ENCODE data around the gene LTB. TPM values are rescaled to one million over a fixed set of nuclear protein-coding genes. Genes with fewer than 3 reads are reported as not detected.
A peak's percentile ranks its signal among the peaks of the same experiment; 100 is the strongest.
"Not testable (repeated sequence)": the region's sequence is repeated elsewhere in the genome, so short reads cannot be mapped to it uniquely, and the experiment has no call there.

Gene LTB
- polyA plus RNA-seq, 3 donors, result 12.6 to 25.5 (median 21.6) TPM

DNA sequence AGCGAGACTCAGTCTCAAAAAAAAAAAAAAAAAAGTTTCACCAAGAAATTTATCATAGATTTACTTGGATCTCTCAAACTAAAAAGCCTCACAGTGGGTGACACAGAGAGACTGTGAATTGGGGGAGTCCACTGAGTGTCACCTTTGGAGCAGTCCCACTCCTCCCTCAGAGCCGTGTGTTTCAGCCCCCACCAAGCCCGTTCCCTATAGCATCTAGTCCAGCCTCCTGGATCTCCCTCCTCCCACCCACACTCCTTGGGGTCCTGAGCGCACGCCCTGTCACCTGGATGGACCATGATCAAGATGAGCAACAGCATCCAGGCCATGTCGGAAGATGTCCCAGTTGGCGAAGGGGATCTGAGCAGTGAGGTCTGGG, 10.2 kb upstream of the LTB start:
- peaks cover 53% of the 10 kb centered on the region for H3K4me1 Mint-ChIP-seq
- Histone ChIP-seq H3K36me3 (replicated peaks in 1 of 2; ENCODE audit: control insufficient read depth in 1 of 2, insufficient read depth in 2 of 2, low read length in 2 of 2) (peaks cover 12 to 23% of the 10 kb centered on the region in 2 donors), H3K27me3 (ENCODE audit: control insufficient read depth in 2 of 2, insufficient read depth in 2 of 2, low read length in 2 of 2) (no peaks in the 10 kb centered on the region), H3K4me3 (replicated peaks in 1 of 3; ENCODE audit: low read depth in 2 of 3, low read length in 3 of 3) (no peak overlapping the region), H3K79me2 (ENCODE audit: insufficient read depth, low read length) (peaks cover 28% of the 10 kb centered on the region), H3K27ac (ENCODE audit: low read depth in 1 of 2, low read length in 2 of 2) (peak overlapping the region in 1 of 2 donors; percentile 53), H2AFZ (ENCODE audit: insufficient read depth, low read depth, low read length, poor library complexity, severe bottlenecking) (no peak overlapping the region), H3K9me3 (replicated peaks in 1 of 2; ENCODE audit: control insufficient read depth in 1 of 2, insufficient read depth in 1 of 2, low read length in 2 of 2) (no peaks in the 10 kb centered on the region), H3K4me1 (ENCODE audit: control insufficient read depth in 1 of 2, insufficient read depth in 2 of 2, low read length in 2 of 2) (peaks cover 29 to 52% of the 10 kb centered on the region in 2 donors), H4K20me1 (ENCODE audit: insufficient read depth, low read length) (peaks cover 34% of the 10 kb centered on the region), H3K4me2 (replicated peaks; ENCODE audit: extremely low read depth, low read length, poor library complexity, severe bottlenecking) (no peak overlapping the region), H3K9ac (ENCODE audit: insufficient read depth, low read length, poor library complexity, severe bottlenecking) (no peak overlapping the region)
- peaks cover 30 to 32% of the 10 kb centered on the region in 2 donors for H3K36me3 Mint-ChIP-seq
- intact Hi-C loops (cut with micrococcal nuclease), result no loop called here
- H3K27me3 Mint-ChIP-seq (ENCODE audit: low read depth in 3 of 3), result peaks cover 0 to 5% (median 2%) of the 10 kb centered on the region in 3 donors
- DNase-seq, result no peak
- H3K9me3 Mint-ChIP-seq, result peaks cover 0 to 3% (median 0%) of the 10 kb centered on the region in 7 donors
- TF ChIP-seq, protein P1, sequence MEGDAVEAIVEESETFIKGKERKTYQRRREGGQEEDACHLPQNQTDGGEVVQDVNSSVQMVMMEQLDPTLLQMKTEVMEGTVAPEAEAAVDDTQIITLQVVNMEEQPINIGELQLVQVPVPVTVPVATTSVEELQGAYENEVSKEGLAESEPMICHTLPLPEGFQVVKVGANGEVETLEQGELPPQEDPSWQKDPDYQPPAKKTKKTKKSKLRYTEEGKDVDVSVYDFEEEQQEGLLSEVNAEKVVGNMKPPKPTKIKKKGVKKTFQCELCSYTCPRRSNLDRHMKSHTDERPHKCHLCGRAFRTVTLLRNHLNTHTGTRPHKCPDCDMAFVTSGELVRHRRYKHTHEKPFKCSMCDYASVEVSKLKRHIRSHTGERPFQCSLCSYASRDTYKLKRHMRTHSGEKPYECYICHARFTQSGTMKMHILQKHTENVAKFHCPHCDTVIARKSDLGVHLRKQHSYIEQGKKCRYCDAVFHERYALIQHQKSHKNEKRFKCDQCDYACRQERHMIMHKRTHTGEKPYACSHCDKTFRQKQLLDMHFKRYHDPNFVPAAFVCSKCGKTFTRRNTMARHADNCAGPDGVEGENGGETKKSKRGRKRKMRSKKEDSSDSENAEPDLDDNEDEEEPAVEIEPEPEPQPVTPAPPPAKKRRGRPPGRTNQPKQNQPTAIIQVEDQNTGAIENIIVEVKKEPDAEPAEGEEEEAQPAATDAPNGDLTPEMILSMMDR (IDR thresholded peaks at IDR 0.05), result no peak
- H3K4me3 Mint-ChIP-seq, result peak overlapping the region in 1 of 2 donors; percentile 31
- H3K27ac Mint-ChIP-seq, result peak overlapping the region in 5 of 7 donors; percentile 50 to 76 (median 63)
- WGBS (ENCODE audit: insufficient coverage), result no CpG with 5 or more reads among the region's 7 CpGs

DNA sequence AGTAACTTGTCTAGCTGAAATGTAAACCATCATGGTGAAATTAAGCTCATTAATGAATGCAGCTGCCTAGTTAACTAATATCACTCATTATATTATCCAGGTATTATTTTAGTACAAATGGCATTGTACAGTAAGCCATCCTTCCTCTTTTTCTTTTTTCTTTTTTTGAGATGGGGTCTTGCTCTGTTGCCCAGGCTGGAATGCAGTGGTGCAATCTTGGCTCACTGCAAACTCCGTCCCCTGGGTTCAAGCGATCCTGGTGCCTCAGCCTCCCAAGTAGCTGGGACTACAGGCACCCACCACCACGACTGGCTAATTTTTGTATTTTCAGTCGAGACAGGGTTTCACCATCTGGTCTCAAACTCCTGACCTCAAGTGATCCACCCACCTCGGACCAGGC, 8.5 kb upstream of the LTB start:
- H3K27me3 ChIP-seq (ENCODE audit: control insufficient read depth in 2 of 2, insufficient read depth in 2 of 2, low read length in 2 of 2); intact Hi-C loops (cut with micrococcal nuclease); H2AFZ ChIP-seq (ENCODE audit: insufficient read depth, low read depth, low read length, poor library complexity, severe bottlenecking); DNase-seq; H3K9me3 ChIP-seq (replicated peaks in 1 of 2; ENCODE audit: control insufficient read depth in 1 of 2, insufficient read depth in 1 of 2, low read length in 2 of 2); H3K4me2 ChIP-seq (replicated peaks; ENCODE audit: extremely low read depth, low read length, poor library complexity, severe bottlenecking); H3K9me3 Mint-ChIP-seq; H3K27ac ChIP-seq (ENCODE audit: low read depth in 1 of 2, low read length in 2 of 2); H3K4me3 ChIP-seq (replicated peaks in 1 of 3; ENCODE audit: low read depth in 2 of 3, low read length in 3 of 3); H3K4me3 Mint-ChIP-seq; H3K27me3 Mint-ChIP-seq (ENCODE audit: low read depth in 3 of 3); H3K9ac ChIP-seq (ENCODE audit: insufficient read depth, low read length, poor library complexity, severe bottlenecking): not testable (repeated sequence)
- H3K36me3 Mint-ChIP-seq, result peaks cover 32% of the 10 kb centered on the region in 2 donors
- Histone ChIP-seq H3K4me1 (ENCODE audit: control insufficient read depth in 1 of 2, insufficient read depth in 2 of 2, low read length in 2 of 2) (peaks cover 36 to 61% of the 10 kb centered on the region in 2 donors), H3K79me2 (ENCODE audit: insufficient read depth, low read length) (peaks cover 36% of the 10 kb centered on the region), H3K36me3 (replicated peaks in 1 of 2; ENCODE audit: control insufficient read depth in 1 of 2, insufficient read depth in 2 of 2, low read length in 2 of 2) (peaks cover 12 to 23% of the 10 kb centered on the region in 2 donors), H4K20me1 (ENCODE audit: insufficient read depth, low read length) (peaks cover 34% of the 10 kb centered on the region)
- peak overlapping the region in 4 of 7 donors; percentile 37 to 79 (median 55) for H3K27ac Mint-ChIP-seq
- WGBS (ENCODE audit: insufficient coverage), result 80% methylated on average over 4 of the region's 5 CpGs
- peaks cover 62% of the 10 kb centered on the region for H3K4me1 Mint-ChIP-seq

Measured in CD14-positive monocyte (primary cell).